WERI-Rb-1 (cell line): ENCODE measurements around the gene NLRC3.
A peak's percentile ranks its signal among the peaks of the same experiment; 100 is the strongest.

Experiments
- DNase-seq: peaks from one replicate; pipeline ENCODE4 v3.0.0-alpha.2; 2020
- H3K27ac ChIP-seq: fragments of 250-450 bp; sonication (Bioruptor Pico); 2 replicates; pipeline ENCODE4 v1.5.1; 2020; ENCODE audit warnings: mild to moderate bottlenecking, moderate library complexity
- H3K27me3 ChIP-seq: fragments of 250-450 bp; sonication (Bioruptor Pico); 2 replicates; pipeline ENCODE4 v1.5.1; 2021; ENCODE audit warnings: mild to moderate bottlenecking, low read depth, moderate library complexity; ENCODE audit not compliant: insufficient read depth, severe bottlenecking
- H3K36me3 ChIP-seq: fragments of 250-450 bp; sonication (Bioruptor Pico); 2 replicates; pipeline ENCODE4 v1.5.1; 2020; ENCODE audit warnings: mild to moderate bottlenecking, moderate library complexity
- H3K4me3 ChIP-seq: 2 replicates; pipeline ENCODE4 v1.5.1; 2011; ENCODE audit warnings: low read depth, mild to moderate bottlenecking, control low read depth, low read length
- H3K9me3 ChIP-seq: fragments of 250-450 bp; sonication (Bioruptor Pico); 2 replicates; pipeline ENCODE4 v1.5.1; 2021; ENCODE audit warnings: mild to moderate bottlenecking, moderate library complexity; ENCODE audit not compliant: severe bottlenecking
- CTCF ChIP-seq: IDR thresholded peaks from 2 replicates; pipeline ENCODE4 v1.5.1; 2011; ENCODE audit warnings: low read depth, mild to moderate bottlenecking, control low read depth, inconsistent platforms, low read length

The NLRC3 gene

GRCh38 chr16:3520413-3520812 is 56.8 kb downstream of the NLRC3 start:
- H3K36me3 ChIP-seq = peaks cover 54% of the 10 kb centered on the region
- DNase-seq = no peak
- H3K4me3 ChIP-seq = no peak overlapping the region
- TF ChIP-seq CTCF = no peak
- H3K27ac ChIP-seq = no peak overlapping the region
- H3K9me3 ChIP-seq = no peaks in the 10 kb centered on the region
- H3K27me3 ChIP-seq = no peaks in the 10 kb centered on the region

- peaks cover 52% of the 10 kb centered on the region for H3K36me3 ChIP-seq
- TF ChIP-seq CTCF = no peak
- H3K27ac ChIP-seq = no peak overlapping the region
- DNase-seq = no peak
- no peaks in the 10 kb centered on the region for H3K27me3 ChIP-seq
- H3K9me3 ChIP-seq = no peaks in the 10 kb centered on the region
- H3K4me3 ChIP-seq = no peak overlapping the region
Measured at GRCh38 chr16:3519581-3519980, 57.6 kb downstream of the NLRC3 start.

- no peaks in the 10 kb centered on the region for H3K9me3 ChIP-seq
- no peak for TF ChIP-seq CTCF
- no peaks in the 10 kb centered on the region for H3K27me3 ChIP-seq
- H3K27ac ChIP-seq = no peak overlapping the region
- H3K4me3 ChIP-seq = no peak overlapping the region
- H3K36me3 ChIP-seq = peaks cover 57% of the 10 kb centered on the region
- DNase-seq = no peak
Measured at GRCh38 chr16:3518986-3519348, 58.2 kb downstream of the NLRC3 start.

- no peak overlapping the region for H3K27ac ChIP-seq
- H3K27me3 ChIP-seq = no peaks in the 10 kb centered on the region
- DNase-seq = no peak
- H3K36me3 ChIP-seq = peaks cover 57% of the 10 kb centered on the region
- TF ChIP-seq CTCF = no peak
- H3K9me3 ChIP-seq = no peaks in the 10 kb centered on the region
- no peak overlapping the region for H3K4me3 ChIP-seq
Measured at GRCh38 chr16:3518292-3518985, 58.8 kb downstream of the NLRC3 start.

- Histone ChIP-seq H3K27me3 (no peaks in the 10 kb centered on the region), H3K27ac (no peak overlapping the region), H3K9me3 (no peaks in the 10 kb centered on the region), H3K4me3 (no peak overlapping the region), H3K36me3 (peaks cover 72% of the 10 kb centered on the region)
- TF ChIP-seq CTCF = no peak
- no peak for DNase-seq
Measured at GRCh38 chr16:3515897-3516296, 61.3 kb downstream of the NLRC3 start.

GRCh38 chr16:3514621-3515020 is 62.6 kb downstream of the NLRC3 start:
- Histone ChIP-seq H3K36me3 (peaks cover 70% of the 10 kb centered on the region), H3K9me3 (no peaks in the 10 kb centered on the region), H3K27me3 (no peaks in the 10 kb centered on the region), H3K27ac (0 out of 2 replicates have a peak overlapping the region, but pooled peaks have one; percentile 28), H3K4me3 (no peak overlapping the region)
- no peak for DNase-seq
- TF ChIP-seq CTCF = no peak
